ENCODE results near the gene BATF.
A peak's percentile ranks its signal among the peaks of the same experiment; 100 is the strongest.

Gene BATF

GRCh38 chr14:75535164-75535898, 13.1 kb downstream of the BATF start:
- DNase-seq (ENCODE audit: low spot score in 2 of 2): no peak
- H3K4me3 Mint-ChIP-seq: peak overlapping the region; percentile 36
- peak overlapping the region; percentile 63 for H3K27ac Mint-ChIP-seq
- no peak for ATAC-seq
- peaks cover 73% of the 10 kb centered on the region for H3K4me1 Mint-ChIP-seq
- no peaks in the 10 kb centered on the region for H3K9me3 Mint-ChIP-seq
- H3K36me3 Mint-ChIP-seq: peaks cover 100% of the 10 kb centered on the region

GRCh38 chr14:75537071-75537470, 14.8 kb downstream of the BATF start:
- no peak for ATAC-seq
- Mint-ChIP-seq H3K9me3 (no peaks in the 10 kb centered on the region), H3K4me1 (peaks cover 80% of the 10 kb centered on the region), H3K36me3 (peaks cover 100% of the 10 kb centered on the region), H3K27ac (peak overlapping the region; percentile 75), H3K4me3 (no peak overlapping the region)
- no peak for DNase-seq (ENCODE audit: low spot score in 2 of 2)

- Mint-ChIP-seq H3K9me3 (no peaks in the 10 kb centered on the region), H3K36me3 (peaks cover 100% of the 10 kb centered on the region), H3K4me1 (peaks cover 72% of the 10 kb centered on the region), H3K27ac (peak overlapping the region; percentile 97), H3K4me3 (peak overlapping the region; percentile 79)
- DNase-seq (ENCODE audit: low spot score in 2 of 2) (no peak), ATAC-seq (no peak)
Observed at GRCh38 chr14:75539162-75539560, 16.9 kb downstream of the BATF start.

GRCh38 chr14:75539561-75540478, 17.6 kb downstream of the BATF start:
- DNase-seq (ENCODE audit: low spot score in 2 of 2): no peak
- Mint-ChIP-seq H3K4me1 (peaks cover 69% of the 10 kb centered on the region), H3K4me3 (peak overlapping the region; percentile 79), H3K36me3 (peaks cover 100% of the 10 kb centered on the region), H3K9me3 (no peaks in the 10 kb centered on the region), H3K27ac (peak overlapping the region; percentile 97)
- peak; percentile 58 for ATAC-seq

GRCh38 chr14:75540479-75540851, 18.2 kb downstream of the BATF start:
- peaks cover 68% of the 10 kb centered on the region for H3K4me1 Mint-ChIP-seq
- H3K4me3 Mint-ChIP-seq: peak overlapping the region; percentile 79
- no peaks in the 10 kb centered on the region for H3K9me3 Mint-ChIP-seq
- DNase-seq (ENCODE audit: low spot score in 2 of 2): no peak
- H3K36me3 Mint-ChIP-seq: peaks cover 100% of the 10 kb centered on the region
- H3K27ac Mint-ChIP-seq: peak overlapping the region; percentile 97
- no peak for ATAC-seq

GRCh38 chr14:75542588-75543091, 20.4 kb downstream of the BATF start:
- ATAC-seq: peak; percentile 90

GRCh38 chr14:75543253-75543652, 21.0 kb downstream of the BATF start:
- H3K27ac Mint-ChIP-seq: peak overlapping the region; percentile 97
- peaks cover 76% of the 10 kb centered on the region for H3K4me1 Mint-ChIP-seq
- ATAC-seq: peak; percentile 9
- H3K9me3 Mint-ChIP-seq: no peaks in the 10 kb centered on the region
- peaks cover 100% of the 10 kb centered on the region for H3K36me3 Mint-ChIP-seq
- H3K4me3 Mint-ChIP-seq: peak overlapping the region; percentile 79
- no peak for DNase-seq (ENCODE audit: low spot score in 2 of 2)

More at GRCh38 chr14:75542588-75543091, 20.4 kb downstream of the BATF start:
- peaks cover 100% of the 10 kb centered on the region for H3K36me3 Mint-ChIP-seq
- peak overlapping the region; percentile 97 for H3K27ac Mint-ChIP-seq
- H3K4me3 Mint-ChIP-seq: peak overlapping the region; percentile 79
- peaks cover 73% of the 10 kb centered on the region for H3K4me1 Mint-ChIP-seq
- peak; percentile 57 to 92 for DNase-seq (ENCODE audit: low spot score in 2 of 2)
- no peaks in the 10 kb centered on the region for H3K9me3 Mint-ChIP-seq

- Mint-ChIP-seq H3K4me3 (peak overlapping the region; percentile 79), H3K4me1 (peaks cover 76% of the 10 kb centered on the region), H3K27ac (peak overlapping the region; percentile 97), H3K9me3 (no peaks in the 10 kb centered on the region), H3K36me3 (peaks cover 100% of the 10 kb centered on the region)
- no peak for DNase-seq (ENCODE audit: low spot score in 2 of 2)
- ATAC-seq: no peak
Observed at GRCh38 chr14:75543786-75544185, 21.5 kb downstream of the BATF start.

GRCh38 chr14:75545907-75546306, 23.6 kb downstream of the BATF start:
- peaks cover 84% of the 10 kb centered on the region for H3K36me3 Mint-ChIP-seq
- H3K4me1 Mint-ChIP-seq: peaks cover 76% of the 10 kb centered on the region
- H3K27ac Mint-ChIP-seq: no peak overlapping the region

GRCh38 chr14:75547552-75548250, 25.4 kb downstream of the BATF start:
- Mint-ChIP-seq H3K36me3 (peaks cover 70% of the 10 kb centered on the region), H3K4me1 (peaks cover 73% of the 10 kb centered on the region), H3K27ac (peak overlapping the region; percentile 90), H3K9me3 (no peaks in the 10 kb centered on the region), H3K4me3 (peak overlapping the region; percentile 52)
- DNase-seq (ENCODE audit: low spot score in 2 of 2) (no peak), ATAC-seq (no peak)

More at GRCh38 chr14:75545907-75546306, 23.6 kb downstream of the BATF start:
- Mint-ChIP-seq H3K9me3 (no peaks in the 10 kb centered on the region), H3K4me3 (no peak overlapping the region)
- no peak for ATAC-seq
- no peak for DNase-seq (ENCODE audit: low spot score in 2 of 2)

GRCh38 chr14:75548544-75548943, 26.3 kb downstream of the BATF start:
- Mint-ChIP-seq H3K27ac (peak overlapping the region; percentile 90), H3K4me3 (peak overlapping the region; percentile 52), H3K36me3 (peaks cover 62% of the 10 kb centered on the region), H3K9me3 (no peaks in the 10 kb centered on the region), H3K4me1 (peaks cover 76% of the 10 kb centered on the region)
- DNase-seq (ENCODE audit: low spot score in 2 of 2) (no peak), ATAC-seq (no peak)

GRCh38 chr14:75549169-75549568, 26.9 kb downstream of the BATF start:
- peaks cover 56% of the 10 kb centered on the region for H3K36me3 Mint-ChIP-seq
- peak overlapping the region; percentile 52 for H3K4me3 Mint-ChIP-seq
- peak overlapping the region; percentile 90 for H3K27ac Mint-ChIP-seq
- no peaks in the 10 kb centered on the region for H3K9me3 Mint-ChIP-seq
- DNase-seq (ENCODE audit: low spot score in 2 of 2): no peak
- ATAC-seq: peak; percentile 82
- peaks cover 79% of the 10 kb centered on the region for H3K4me1 Mint-ChIP-seq

- Mint-ChIP-seq H3K36me3 (peaks cover 37% of the 10 kb centered on the region), H3K4me1 (peaks cover 89% of the 10 kb centered on the region), H3K4me3 (peak overlapping the region; percentile 52), H3K9me3 (no peaks in the 10 kb centered on the region), H3K27ac (peak overlapping the region; percentile 90)
- ATAC-seq: no peak
- DNase-seq (ENCODE audit: low spot score in 2 of 2): no peak
Observed at GRCh38 chr14:75551021-75551420, 28.8 kb downstream of the BATF start.

GRCh38 chr14:75553157-75553556, 30.9 kb downstream of the BATF start:
- Mint-ChIP-seq H3K27ac (peak overlapping the region; percentile 39), H3K36me3 (peaks cover 16% of the 10 kb centered on the region)
- no peak for ATAC-seq

More at GRCh38 chr14:75553157-75553556, 30.9 kb downstream of the BATF start:
- no peak for DNase-seq (ENCODE audit: low spot score in 2 of 2)
- H3K4me1 Mint-ChIP-seq: peaks cover 81% of the 10 kb centered on the region
- H3K9me3 Mint-ChIP-seq: no peaks in the 10 kb centered on the region
- H3K4me3 Mint-ChIP-seq: peak overlapping the region; percentile 10
